Measurements from ENCODE around the gene ZSCAN5B. TPM values are rescaled to one million over a fixed set of nuclear protein-coding genes. Genes with fewer than 3 reads are reported as not detected.

ZSCAN5B gene
- total RNA-seq, 1 experiment from 2014 or later: not detected

- ChIA-PET POLR2A (no interaction called here), CTCF (no interaction called here)
- in situ Hi-C loops (cut with HindIII; ENCODE audit: low pct_unique_long_range_greater_than_20kb, low sequenced_read_pairs): no loop called here
- BruUV-seq (replicated peaks): no TSS peak
- H3K9me3 ChIP-seq (ENCODE audit: control insufficient read depth, insufficient read depth, low read depth, low read length): no peaks in the 10 kb centered on the region
- peaks cover 23% of the 10 kb centered on the region for H3K4me1 ChIP-seq (ENCODE audit: control insufficient read depth, insufficient read depth, low read length)
- ATAC-seq (no peak), DNase-seq (ENCODE audit: low read depth, low spot score) (no peak)
- H3K4me3 ChIP-seq (ENCODE audit: low read depth in 2 of 2, low read length in 2 of 2): no peak overlapping the region; a peak in 1 of 4 replicates
- peak overlapping the region; percentile 84 for H3K27ac ChIP-seq (ENCODE audit: low read length)
- no peak for TF ChIP-seq TCF7L2 (IDR thresholded peaks at IDR 0.05; ENCODE audit: low read depth, low read length)
- TF ChIP-seq POLR2AphosphoS5 (IDR thresholded peaks at IDR 0.05; ENCODE audit: low read depth, low read length): no peak
- TF ChIP-seq SIN3A (IDR thresholded peaks at IDR 0.05; ENCODE audit: borderline replicate concordance, insufficient read depth, low read depth, low read length): no peak
- TF ChIP-seq, protein P1, sequence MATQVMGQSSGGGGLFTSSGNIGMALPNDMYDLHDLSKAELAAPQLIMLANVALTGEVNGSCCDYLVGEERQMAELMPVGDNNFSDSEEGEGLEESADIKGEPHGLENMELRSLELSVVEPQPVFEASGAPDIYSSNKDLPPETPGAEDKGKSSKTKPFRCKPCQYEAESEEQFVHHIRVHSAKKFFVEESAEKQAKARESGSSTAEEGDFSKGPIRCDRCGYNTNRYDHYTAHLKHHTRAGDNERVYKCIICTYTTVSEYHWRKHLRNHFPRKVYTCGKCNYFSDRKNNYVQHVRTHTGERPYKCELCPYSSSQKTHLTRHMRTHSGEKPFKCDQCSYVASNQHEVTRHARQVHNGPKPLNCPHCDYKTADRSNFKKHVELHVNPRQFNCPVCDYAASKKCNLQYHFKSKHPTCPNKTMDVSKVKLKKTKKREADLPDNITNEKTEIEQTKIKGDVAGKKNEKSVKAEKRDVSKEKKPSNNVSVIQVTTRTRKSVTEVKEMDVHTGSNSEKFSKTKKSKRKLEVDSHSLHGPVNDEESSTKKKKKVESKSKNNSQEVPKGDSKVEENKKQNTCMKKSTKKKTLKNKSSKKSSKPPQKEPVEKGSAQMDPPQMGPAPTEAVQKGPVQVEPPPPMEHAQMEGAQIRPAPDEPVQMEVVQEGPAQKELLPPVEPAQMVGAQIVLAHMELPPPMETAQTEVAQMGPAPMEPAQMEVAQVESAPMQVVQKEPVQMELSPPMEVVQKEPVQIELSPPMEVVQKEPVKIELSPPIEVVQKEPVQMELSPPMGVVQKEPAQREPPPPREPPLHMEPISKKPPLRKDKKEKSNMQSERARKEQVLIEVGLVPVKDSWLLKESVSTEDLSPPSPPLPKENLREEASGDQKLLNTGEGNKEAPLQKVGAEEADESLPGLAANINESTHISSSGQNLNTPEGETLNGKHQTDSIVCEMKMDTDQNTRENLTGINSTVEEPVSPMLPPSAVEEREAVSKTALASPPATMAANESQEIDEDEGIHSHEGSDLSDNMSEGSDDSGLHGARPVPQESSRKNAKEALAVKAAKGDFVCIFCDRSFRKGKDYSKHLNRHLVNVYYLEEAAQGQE (IDR thresholded peaks at IDR 0.05; ENCODE audit: insufficient read depth in 1 of 2, low read depth in 2 of 2, low read length in 1 of 2): no peak
- TF ChIP-seq CTCF (IDR thresholded peaks at IDR 0.05): no peak
- intact Hi-C loops (cut with micrococcal nuclease; ENCODE audit: unreplicated experiment): no loop called here
- H3K36me3 ChIP-seq (ENCODE audit: control insufficient read depth, insufficient read depth, low read length): no peaks in the 10 kb centered on the region
- no peaks in the 10 kb centered on the region for H3K27me3 ChIP-seq (ENCODE audit: control insufficient read depth, insufficient read depth, low read length)
Measured at GRCh38 chr19:56142897-56143434, 54.6 kb downstream of the ZSCAN5B start.

DNA sequence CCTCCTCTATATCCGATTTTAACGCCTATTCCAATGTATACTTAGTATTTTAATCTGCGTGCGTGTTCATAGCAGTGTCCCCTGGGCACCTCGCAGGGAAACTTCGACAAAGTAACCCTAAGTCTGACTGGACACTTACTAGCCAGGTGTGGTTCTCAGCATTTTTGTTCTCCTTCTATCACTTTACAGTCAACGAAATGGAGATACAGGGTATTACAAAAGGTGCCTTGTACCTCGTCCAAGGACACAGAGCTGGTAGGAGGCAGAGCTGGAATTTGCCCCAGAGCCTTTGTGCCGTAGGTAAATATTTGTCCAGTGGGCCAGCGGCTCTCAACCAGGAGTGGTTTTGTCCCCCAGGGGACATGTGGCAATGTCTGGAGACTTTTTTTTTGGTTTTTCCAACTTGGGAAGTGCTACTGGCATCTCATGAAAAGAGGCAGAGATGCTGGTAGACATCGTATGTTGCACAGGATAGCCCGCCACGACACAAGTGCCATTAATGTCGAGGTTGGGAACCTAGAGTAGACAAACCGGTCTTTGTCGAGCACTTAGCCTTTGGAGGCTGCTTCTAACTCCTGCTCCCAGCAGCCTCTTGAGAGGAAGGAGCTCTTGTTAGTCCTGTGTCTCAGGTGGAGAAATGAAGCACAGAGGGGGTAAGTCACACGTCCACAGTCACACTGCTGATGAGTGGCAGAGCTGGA, 55.3 kb downstream of the ZSCAN5B start:
- intact Hi-C loops (cut with micrococcal nuclease; ENCODE audit: unreplicated experiment) (no loop called here), in situ Hi-C loops (cut with HindIII; ENCODE audit: low pct_unique_long_range_greater_than_20kb, low sequenced_read_pairs) (no loop called here)
- ChIA-PET POLR2A (no interaction called here), CTCF (no interaction called here)
- ATAC-seq (no peak), DNase-seq (ENCODE audit: low read depth, low spot score) (no peak)
- TSS peak; percentile 66 for BruUV-seq (replicated peaks)
- Histone ChIP-seq H3K36me3 (ENCODE audit: control insufficient read depth, insufficient read depth, low read length) (no peaks in the 10 kb centered on the region), H3K27me3 (ENCODE audit: control insufficient read depth, insufficient read depth, low read length) (no peaks in the 10 kb centered on the region), H3K4me1 (ENCODE audit: control insufficient read depth, insufficient read depth, low read length) (peaks cover 23% of the 10 kb centered on the region), H3K9me3 (ENCODE audit: control insufficient read depth, insufficient read depth, low read depth, low read length) (no peaks in the 10 kb centered on the region), H3K27ac (ENCODE audit: low read length) (peak overlapping the region; percentile 84), H3K4me3 (ENCODE audit: low read depth in 2 of 2, low read length in 2 of 2) (peak overlapping the region; percentile 61 to 71)
- TF ChIP-seq SIN3A (IDR thresholded peaks at IDR 0.05; ENCODE audit: borderline replicate concordance, insufficient read depth, low read depth, low read length): no peak
- no peak for TF ChIP-seq TCF7L2 (IDR thresholded peaks at IDR 0.05; ENCODE audit: low read depth, low read length)
- TF ChIP-seq CTCF (IDR thresholded peaks at IDR 0.05): no peak
- TF ChIP-seq, protein P1 (IDR thresholded peaks at IDR 0.05; ENCODE audit: insufficient read depth in 1 of 2, low read depth in 2 of 2, low read length in 1 of 2): no peak
